T follicular helper cell (primary cell): ENCODE measurements around the gene OAS1.

Experiments
- DNase-seq: peaks from one replicate; pipeline ENCODE4 v3.0.0-alpha.2; 2020; ENCODE audit warnings: low read depth
- total RNA-seq, 2 experiments: gene quantifications; one replicate each; lab custom pipeline; 2026; lab: John Stamatoyannopoulos, UW

Gene OAS1
- 11.6 to 12.7 reads per million in 2 experiments for total RNA-seq

DNA sequence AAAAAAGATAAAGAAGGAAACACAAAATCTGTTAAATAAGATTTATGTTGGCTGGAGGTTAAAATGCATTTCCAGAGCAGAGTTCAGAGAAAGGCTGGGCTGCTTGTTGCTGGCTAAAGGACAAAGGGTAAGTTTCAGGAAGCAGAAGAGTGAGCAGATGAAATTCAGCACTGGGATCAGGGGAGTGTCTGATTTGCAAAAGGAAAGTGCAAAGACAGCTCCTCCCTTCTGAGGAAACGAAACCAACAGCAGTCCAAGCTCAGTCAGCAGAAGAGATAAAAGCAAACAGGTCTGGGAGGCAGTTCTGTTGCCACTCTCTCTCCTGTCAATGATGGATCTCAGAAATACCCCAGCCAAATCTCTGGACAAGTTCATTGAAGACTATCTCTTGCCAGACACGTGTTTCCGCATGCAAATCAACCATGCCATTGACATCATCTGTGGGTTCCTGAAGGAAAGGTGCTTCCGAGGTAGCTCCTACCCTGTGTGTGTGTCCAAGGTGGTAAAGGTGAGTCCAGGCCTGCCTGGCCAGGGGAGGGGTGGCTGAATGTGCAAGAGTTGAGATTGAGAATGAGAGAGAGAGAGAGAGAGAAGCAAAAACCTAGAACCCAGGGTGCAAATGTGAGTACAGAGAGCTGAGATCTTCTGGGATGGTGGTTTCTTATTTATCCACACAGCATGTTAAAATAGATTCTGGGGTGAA is at the start of gene OAS1:
Gene OAS1, plus strand, starts transcription at position 251 of the 703 bp plus-strand sequence. Its CDS starts 78 bp downstream, at position 329.
- DNase-seq = peak; percentile 5

DNA sequence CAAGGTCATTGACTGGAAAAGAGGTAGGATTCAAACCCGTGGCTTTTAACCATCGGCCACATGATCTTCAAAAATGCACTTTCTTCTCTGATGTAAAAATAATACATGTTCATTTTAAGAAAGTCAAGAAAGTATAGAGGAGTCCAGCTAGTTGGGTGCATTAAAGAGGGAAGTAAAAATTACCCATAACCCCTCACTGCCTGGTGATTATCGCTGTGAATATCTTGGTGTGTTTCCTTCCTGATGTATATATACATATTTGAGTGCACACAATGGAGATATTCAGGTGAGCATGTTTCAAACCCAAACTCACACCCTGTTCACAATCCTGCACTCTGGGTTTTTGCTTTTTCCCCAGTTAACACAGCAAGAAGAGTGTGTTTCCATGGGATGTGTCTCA is 47.5 kb upstream of the OAS1 start:
- DNase-seq = no peak

DNA sequence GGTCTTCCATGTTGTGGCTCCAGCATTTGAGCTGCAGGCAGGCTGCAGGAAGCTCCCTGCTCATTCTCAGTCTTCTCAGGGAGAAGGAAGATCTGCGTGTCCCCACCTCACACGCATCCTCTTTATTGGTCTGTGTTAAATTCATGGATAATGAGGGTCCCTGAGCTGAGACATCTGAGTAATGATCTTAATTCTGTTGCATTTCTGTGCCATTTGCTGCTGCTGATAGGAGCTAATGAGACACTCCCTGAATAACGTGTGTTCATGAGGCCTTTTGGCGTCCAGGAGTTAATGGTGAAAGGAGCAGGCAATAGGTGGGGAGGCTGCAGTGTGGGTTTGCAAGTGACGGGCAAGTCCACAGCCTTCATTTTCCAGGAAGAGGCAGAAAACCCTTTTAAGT is 46.6 kb upstream of the OAS1 start:
- DNase-seq = no peak

DNA sequence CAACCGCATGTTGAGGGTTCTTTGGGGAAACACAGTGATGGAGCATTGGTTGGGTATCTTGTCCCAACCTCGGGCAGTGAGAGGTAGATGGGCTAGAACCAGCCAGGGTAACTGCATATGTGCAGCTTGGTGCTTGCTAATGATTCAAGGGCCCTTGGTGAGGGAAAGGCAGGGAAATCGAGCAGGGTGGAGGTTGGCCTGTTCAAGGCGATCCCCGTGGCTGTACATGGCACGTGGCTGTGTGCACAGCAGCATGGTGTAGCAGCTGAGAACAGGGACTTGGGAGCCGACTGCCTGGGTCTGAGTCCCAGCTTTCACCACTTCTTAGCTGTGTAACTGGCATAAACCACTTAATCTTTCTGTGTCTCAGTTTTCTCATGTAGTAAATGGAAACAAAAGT is 45.5 kb upstream of the OAS1 start:
- no peak for DNase-seq

DNA sequence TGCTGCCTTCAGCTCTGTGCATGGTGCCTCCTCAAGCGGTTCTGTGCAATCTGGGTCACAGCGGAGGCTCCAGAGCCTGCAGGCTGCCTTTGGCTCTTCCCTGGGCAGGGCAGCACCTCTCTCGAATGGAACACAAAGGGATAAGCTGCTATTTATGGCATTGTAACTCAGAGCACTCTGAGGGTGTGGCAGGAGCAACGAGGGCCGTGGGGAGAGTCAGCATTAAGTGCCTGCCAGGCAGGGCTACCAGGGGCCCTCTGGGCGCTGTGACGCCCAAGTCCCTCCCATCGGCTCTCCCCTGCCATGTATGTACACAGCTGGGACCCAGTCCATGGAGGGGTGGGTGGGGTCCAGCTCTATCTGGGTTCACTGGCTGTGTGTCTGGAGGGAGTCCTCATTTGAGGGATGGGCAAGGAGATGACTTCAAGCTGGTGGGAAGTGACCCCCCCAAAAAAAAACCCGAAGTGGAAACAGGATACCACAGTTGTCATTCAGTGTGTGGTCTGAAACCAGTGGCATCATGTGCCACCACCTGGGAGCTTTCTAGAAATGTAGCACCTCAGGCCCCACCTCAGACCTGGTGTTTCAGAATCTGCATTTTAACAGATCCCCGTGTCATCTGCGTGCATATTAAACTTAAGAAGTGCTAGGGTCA is 44.0 kb upstream of the OAS1 start:
- no peak for DNase-seq

DNA sequence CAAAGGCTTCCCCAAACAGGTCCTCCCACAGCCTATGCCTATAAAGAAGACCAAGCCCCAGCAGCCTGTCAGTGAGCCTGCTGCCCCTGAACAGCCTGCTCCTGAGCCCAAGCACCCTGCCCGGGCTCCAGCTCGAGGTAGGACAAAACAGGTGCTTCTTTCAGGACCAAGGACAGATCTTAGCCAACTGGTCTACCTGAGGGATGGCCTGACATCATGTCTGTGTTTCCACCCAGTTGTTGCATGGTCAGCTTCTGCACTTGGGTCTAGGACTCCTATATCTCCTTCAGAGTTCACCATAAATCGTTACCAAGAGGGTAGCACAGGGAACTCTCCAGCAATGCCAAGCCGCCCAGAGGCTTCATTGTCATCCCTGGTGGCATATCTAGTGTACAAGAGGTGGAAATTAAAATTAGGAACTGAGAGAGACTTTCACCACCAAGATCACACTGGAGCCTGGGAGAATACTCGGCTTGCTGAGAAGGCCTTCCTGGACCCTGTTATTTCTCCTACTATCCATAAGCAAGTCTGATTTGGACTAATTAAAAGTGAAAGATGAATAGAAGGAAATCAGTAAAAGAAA is 38.2 kb upstream of the OAS1 start:
- DNase-seq = no peak

DNA sequence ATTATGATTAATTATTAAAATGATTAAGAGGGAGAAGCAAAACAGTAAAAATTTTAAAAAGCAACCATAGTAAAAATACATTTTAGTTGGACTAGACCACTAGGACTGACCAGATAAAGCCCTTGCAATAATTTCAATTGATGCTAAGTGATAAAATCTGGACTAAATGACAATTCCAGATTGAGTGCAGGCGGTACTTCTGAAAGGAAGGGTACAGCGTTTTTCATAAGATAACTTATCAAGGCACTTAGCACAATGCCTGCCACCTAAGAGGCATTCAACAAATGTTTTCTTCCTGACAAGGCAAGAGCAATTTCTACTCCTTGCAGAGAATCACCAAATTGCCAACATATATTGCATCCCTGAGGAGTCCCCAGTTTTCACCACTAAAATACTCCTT is 37.7 kb upstream of the OAS1 start:
- DNase-seq = no peak

DNA sequence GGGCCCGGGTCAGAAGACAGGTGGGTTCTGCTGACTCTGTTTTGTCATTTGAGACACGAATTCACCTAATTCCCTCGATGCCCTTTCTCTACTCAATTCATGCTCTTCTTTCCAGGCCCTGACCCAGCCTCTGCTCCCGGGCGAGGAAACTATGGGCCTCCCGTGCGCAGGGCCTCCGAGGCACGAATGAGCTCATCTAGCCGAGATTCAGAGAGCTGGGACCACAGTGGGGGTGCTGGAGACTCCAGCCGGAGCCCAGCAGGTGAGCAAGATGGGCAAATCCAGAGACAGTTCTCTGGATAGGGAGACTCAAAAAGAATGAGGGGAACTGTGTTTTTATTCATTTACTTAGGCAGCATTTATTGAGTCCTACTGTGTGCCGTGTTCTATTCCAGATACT is 37.0 kb upstream of the OAS1 start:
- no peak for DNase-seq

DNA sequence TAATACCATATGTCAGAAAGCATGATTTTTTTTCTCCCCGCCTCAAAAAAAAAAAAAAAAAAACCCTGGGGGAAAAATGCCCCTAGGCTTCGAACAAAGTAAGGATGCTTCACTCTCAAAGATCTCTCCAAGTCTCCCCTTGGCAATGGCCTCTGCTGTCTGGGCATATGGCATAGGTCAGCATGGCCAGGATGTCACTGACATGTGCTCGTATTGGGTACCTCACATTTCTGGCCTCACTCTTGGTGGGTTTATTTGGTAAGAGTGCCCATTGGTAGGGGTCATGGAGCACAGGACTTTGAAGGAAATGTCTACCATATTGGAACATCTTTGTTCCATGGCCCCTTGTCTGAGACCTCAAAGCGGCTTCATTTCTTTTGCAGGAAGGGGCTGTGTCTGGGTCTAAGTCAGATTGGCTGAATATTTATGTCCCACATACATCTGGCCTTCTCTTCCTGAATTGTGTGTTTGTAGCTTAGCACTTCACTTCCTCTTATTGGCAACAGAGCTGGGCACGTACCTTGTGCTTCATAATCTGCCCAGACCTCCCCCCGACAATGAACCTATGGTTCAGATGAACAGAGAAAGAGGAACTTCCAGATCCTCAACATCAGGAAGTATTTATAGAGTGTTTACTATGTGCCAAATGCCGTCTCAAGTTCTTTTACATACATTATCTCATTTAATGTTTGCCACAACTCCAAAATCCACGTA is 36.3 kb upstream of the OAS1 start:
- DNase-seq = no peak

DNA sequence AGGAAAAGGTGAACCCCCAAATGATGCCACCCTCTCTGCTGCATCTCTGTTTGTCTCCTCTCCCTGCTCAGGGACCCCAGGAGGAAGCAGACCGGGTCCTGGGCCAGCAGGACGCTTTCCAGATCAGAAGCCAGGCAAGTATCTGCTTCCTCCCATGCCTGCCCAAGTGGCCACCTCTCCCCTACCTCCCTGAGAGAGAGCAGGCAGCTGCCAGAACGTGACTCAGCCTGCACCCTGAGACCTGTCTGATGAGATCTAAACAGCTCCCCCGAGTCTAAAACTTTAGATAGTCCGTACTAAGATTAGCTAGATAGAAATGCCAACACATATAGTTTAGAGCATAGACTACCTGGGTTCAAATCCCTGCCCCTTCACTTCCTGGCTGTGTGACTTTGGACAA is 31.2 kb upstream of the OAS1 start:
- no peak for DNase-seq

DNA sequence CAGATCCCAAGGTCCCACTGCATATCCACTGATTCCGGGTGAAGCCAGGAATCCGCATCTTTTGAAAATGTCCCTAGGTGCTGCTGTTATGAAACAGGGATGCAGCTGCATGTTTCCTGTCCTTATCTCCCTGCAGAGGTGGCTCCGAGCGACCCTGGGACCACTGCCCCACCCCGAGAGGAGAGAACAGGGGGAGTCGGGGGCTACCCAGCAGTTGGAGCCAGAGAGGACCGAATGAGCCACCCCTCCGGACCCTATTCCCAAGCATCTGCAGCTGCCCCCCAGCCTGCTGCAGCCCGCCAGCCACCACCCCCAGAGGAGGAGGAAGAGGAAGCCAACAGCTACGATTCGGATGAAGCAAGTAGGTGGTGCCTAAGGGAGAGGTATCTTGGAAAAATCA is 30.3 kb upstream of the OAS1 start:
- DNase-seq = no peak

DNA sequence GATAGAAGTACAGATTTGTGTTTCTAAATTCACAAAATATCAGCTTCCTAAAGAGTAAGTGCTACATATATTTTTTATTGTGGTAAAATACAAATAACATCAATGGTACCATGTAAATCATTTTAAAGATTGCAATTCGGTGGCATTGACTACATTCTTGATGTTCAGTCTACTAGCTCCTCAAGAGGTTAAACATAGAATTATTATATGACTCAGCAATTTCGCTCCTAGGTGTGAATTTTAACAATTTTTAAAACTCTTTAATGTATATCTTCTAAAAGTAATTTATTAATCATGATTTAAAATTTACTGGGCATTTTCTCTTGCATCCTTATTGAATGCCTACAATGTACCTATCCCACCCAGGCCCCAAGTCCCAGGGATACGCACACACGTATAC is 29.8 kb upstream of the OAS1 start:
- DNase-seq = no peak

DNA sequence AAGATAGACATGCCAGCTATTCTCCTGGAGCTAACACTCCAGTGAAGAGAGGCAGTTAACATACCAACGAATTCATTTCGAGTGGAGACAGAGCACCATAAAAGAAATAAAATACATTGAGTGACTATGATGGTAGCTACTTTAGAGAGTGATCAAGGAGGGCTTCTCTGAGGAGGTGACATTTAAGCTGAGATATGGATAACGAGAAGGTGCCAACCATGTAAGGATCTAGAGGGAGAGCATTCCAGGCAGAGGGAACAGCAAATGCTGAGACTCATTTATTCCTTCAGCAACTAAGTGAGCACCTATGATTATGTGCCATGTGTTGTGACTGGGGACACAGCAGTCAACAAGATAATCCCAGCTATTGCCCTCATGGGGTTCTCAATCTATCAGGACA is 28.3 kb upstream of the OAS1 start:
- no peak for DNase-seq

DNA sequence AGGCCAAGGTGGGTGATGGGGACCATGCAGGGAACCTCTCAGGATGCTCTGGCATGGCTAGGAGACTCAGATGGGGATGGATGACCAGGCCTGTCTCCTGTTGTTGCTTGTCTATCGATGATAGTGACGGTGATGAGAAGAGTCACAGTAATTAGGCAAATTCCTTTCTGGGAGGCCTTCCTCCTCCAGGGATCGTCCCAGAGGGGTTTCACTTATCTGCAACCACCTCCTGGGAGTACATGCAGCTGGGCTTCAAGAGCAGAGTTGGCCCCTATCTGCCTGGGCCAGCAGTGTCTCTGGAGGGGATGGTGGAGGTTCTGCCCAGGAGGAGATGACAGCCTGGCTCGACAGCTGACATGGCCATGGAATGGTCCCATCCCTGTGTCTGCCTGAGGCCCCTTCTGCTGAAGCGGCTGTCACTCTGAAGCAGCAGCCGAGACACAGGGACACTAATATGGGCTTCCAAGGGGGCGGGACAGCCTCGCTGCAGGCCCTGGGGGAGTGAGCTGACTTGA is 27.5 kb upstream of the OAS1 start:
- no peak for DNase-seq

DNA sequence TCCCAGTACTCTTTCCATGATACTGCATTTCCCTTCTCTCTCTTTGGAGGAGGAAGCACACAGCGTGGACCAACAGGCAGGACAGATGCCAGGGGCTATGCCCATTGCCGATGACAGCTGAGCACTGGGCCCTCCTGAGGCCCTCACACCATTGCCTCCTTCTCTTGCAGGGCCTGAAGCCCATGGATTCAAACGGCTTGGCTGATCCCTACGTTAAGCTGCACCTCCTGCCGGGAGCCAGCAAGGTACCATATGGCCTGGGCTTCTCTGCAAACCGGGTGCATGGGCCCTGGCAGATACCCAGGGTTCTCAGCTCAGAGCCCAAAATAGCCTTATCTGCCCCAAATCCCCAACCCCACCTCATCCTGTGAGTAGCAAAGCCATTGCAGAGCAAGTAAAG is 25.2 kb upstream of the OAS1 start:
- no peak for DNase-seq

DNA sequence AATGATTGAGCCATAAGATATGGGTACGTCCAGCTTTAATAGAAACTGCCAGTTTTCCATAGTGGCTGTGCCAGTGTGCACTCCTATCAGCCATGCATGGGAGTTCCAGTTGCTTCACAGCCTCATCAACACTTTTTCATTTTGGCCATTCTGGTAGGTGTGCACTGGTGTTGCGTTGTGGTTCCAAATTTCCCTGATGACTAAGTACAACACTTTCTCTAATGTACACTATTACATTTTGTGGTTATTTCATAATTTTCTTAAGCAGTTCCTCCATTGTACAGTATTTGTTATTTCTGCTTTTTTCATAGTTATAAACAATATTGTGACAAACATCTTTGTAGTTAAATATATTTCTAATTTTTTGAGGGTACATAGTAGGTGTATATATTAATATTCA is 21.5 kb upstream of the OAS1 start:
- no peak for DNase-seq

DNA sequence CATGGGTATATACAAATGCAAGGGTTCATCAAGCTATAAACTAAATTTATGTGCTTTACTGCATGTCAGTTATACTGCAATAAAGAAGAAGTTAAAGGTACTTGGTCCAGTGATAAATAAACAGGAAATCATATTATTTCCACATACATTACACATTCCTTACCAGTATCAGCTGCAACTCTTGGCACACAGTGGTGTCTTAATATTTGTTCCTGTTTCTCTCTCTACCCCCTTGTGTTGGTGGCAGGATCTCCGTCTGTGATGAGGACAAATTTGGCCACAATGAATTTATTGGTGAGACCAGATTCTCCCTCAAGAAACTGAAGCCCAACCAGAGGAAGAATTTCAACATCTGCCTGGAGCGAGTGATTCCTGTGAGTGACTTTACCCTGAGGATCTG is 19.2 kb upstream of the OAS1 start:
- DNase-seq = no peak

DNA sequence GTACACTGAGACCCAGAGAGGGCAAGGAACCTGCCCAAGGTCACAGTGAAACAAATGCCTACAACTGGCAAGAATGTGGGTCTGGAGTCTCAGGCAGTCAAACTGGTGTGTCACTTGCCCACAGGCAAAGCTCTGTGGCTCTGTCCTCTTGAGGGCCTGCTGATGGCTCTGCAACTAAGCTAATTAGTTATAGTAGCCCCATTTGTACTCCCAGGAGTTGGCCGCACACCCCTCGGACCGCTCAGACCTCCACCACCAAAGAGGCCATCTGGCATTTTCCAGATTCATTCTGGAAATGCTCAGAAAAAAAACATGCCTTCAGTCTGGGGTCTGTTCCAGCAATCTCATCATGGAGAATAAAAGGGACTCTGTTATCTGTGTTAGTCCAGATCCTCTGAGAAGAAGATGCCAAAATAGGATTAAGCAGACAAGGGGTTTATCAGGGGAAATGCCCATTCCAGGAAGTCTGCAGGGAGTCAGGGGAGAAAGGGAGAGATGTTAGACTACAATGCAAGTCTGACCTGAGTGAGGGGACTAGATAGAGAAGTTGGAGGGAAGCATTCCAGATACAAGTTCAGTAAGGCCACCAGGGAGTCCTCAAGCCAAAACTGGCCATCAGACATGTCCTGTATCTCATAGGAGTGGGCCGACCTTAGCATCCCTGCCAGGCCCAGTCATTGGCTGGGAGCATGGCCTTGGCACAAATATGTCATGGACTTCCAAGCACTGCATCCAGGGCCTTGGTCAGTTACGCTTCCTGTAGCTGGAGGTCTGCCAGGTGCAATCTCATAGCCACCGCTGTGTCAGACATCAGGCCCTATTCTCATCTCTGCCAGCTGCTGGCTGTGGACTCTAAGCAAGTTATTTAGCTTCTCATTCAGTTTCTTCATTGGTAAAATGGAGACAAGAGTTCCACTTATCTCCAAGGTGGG is 15.4 kb upstream of the OAS1 start:
- no peak for DNase-seq

DNA sequence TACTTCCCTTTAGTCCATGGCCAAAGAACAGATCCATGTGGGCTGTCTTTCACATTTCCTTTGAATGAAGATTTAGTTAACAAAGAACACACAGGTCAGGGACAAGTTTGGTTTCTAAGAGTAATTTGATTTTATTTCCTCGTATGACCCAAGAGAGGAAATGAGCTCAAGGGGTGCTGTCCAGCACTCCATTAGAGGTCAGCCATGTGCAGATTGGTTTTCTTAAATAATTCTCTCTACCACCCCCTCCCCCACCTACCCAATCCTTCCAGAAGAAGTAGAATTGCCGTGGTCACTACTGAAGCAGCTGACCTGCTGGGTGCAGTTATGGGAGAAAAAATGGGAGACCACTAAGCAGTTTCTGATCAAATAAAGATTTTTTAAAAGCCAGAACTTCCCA is 13.9 kb upstream of the OAS1 start:
- DNase-seq = no peak

DNA sequence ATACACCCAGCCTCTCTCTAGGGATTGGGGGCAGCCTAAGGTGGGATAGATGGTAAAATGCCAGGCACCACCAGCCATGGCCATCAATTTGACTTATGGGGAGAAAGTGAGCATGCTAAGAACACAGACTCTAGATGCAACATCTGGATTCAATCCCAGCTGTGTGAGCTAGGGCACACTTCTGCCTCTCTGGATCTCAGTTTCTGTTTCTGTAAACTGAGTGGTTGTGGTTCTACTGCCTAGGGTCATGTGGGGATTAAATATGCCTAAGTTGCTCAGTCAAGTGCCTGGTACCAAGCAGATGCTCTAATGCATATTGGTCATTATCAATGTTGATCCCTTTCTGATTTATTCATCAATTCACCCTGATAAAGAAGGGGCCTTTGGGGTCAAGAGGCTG is 12.6 kb upstream of the OAS1 start:
- no peak for DNase-seq

DNA sequence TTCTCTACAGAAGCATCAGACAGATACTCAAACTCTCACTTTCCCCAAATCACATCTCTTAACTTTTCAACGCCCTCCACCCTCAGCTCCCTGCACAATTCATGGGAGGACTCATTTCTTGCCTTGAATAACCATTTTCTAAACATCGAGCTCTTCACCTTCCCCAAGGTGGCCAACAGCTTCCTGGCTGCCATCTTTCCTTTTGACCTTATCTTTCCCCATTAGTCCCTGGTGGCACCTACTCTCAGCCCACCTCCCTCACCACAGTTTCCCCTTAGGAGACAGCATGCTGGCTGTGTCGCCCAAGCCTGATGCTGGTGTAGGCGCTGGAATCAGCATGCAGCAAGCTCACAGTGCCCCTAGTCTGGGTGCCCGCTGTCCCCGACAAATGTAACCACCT is 8.4 kb upstream of the OAS1 start:
- DNase-seq = no peak
